NB4 (cell line): ENCODE measurements around the gene PGF.

Experiments used
- CTCF ChIP-seq: IDR thresholded peaks from one replicate; pipeline ENCODE4 v1.5.1; 2012; ENCODE audit warnings: low read depth, low read length
- MAX ChIP-seq: IDR thresholded peaks from 2 replicates; pipeline ENCODE4 v1.6.1; 2011; ENCODE audit warnings: low read depth, low read length
- POLR2A ChIP-seq: IDR thresholded peaks from 2 replicates; pipeline ENCODE4 v1.6.1; 2011; ENCODE audit warnings: mild to moderate bottlenecking; ENCODE audit not compliant: insufficient read length; ENCODE audit errors: extremely low read depth

GRCh38 chr14:74922752-74923401 lies 32.5 kb downstream of the PGF start, which contains the start of gene RPS6KL1:
- TF ChIP-seq CTCF (no peak), POLR2A (no peak), MAX (no peak)
